IPS DF 6.9 (cell line): ENCODE results near the gene TRABD2B.

Experiments used
- DNase-seq: peaks from one replicate; pipeline ENCODE4 v3.0.0-alpha.2; 2013; ENCODE audit warnings: low read depth, low spot score
- H3K27ac ChIP-seq: one replicate; pipeline ENCODE4 v1.5.1; 2013; ENCODE audit warnings: low read length, control low read depth
- H3K27me3 ChIP-seq: 2 replicates; pipeline ENCODE4 v1.6.1; 2013; ENCODE audit warnings: mild to moderate bottlenecking, low read length; ENCODE audit not compliant: control insufficient read depth, insufficient read depth
- H3K36me3 ChIP-seq: 2 replicates; pipeline ENCODE4 v1.6.1; 2013; ENCODE audit warnings: low read length; ENCODE audit not compliant: control insufficient read depth, insufficient read depth
- H3K4me1 ChIP-seq: 2 replicates; pipeline ENCODE4 v1.6.1; 2013; ENCODE audit warnings: low read length; ENCODE audit not compliant: control insufficient read depth, insufficient read depth
- H3K4me3 ChIP-seq: 2 replicates; pipeline ENCODE4 v1.5.1; 2013; ENCODE audit warnings: mild to moderate bottlenecking, low read length
- H3K9me3 ChIP-seq: 2 replicates; pipeline ENCODE4 v1.6.1; 2013; ENCODE audit warnings: low read length, inconsistent platforms; ENCODE audit not compliant: control insufficient read depth, insufficient read depth
- WGBS: extraction: QIAGEN DNeasy Blood & Tissue Kit; methylation state at CpG from one replicate; pipeline ENCODE4 v1.1.7; 2013; ENCODE audit warnings: mixed read lengths, missing lambda C conversion rate; ENCODE audit not compliant: insufficient read length, insufficient coverage; 5-methylcytosine and 5-hydroxymethylcytosine counted together

The TRABD2B gene

DNA sequence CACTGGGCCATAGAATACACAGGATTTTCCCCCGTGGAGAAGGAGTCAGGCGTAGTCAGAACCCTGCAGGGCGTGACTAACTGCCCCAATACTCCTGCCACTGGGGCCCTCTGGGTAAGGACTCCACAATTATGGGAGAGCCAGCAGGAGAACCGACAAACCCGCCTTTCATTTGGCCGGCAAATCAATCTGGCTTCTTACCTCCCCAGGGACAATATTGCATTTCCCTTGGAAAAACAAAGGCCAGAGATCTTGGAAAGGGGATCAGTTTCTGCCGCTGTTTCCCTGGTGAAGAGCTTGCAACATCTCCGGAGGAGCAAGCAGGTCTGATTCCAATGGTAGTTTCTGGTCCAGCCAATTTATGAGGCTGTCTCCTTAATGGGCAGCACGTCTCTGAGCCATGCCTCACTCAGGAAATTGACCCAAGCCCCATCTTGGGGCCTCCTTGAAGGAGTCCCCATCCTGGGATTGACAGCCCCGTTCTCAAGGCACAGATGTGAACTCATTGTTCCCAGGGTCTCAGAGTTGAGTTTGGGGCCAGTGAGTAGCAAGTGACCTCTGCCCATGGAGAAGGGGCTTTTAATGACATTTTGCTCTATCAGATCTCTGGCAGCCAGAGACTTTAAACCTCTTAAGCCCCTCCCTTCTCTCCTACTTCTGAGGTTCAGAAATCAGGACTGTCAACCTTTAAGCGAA lies 4.3 kb downstream of the TRABD2B start:
- Histone ChIP-seq H3K36me3 (no peaks in the 10 kb centered on the region), H3K4me1 (peaks cover 4% of the 10 kb centered on the region; the same call in 1 of the 2 replicates), H3K9me3 (no peaks in the 10 kb centered on the region), H3K27me3 (peaks cover 2% of the 10 kb centered on the region; the same call in 1 of the 2 replicates), H3K27ac (no peak overlapping the region), H3K4me3 (no peak overlapping the region)
- DNase-seq: no peak
- no CpG with 5 or more reads among the region's 11 CpGs for WGBS

GRCh38 chr1:47991673-47992072 lies 5.5 kb downstream of the TRABD2B start:
- no peaks in the 10 kb centered on the region; the same call in 1 of the 2 replicates for H3K27me3 ChIP-seq

GRCh38 chr1:47991187-47991586 lies 6.0 kb downstream of the TRABD2B start:
- Histone ChIP-seq H3K27me3 (no peaks in the 10 kb centered on the region; the same call in 1 of the 2 replicates), H3K27ac (no peak overlapping the region), H3K4me3 (no peak overlapping the region), H3K36me3 (no peaks in the 10 kb centered on the region), H3K4me1 (peaks cover 3% of the 10 kb centered on the region; the same call in 1 of the 2 replicates), H3K9me3 (no peaks in the 10 kb centered on the region)
- DNase-seq: no peak
- no CpG with 5 or more reads among the region's 5 CpGs for WGBS

More at GRCh38 chr1:47991673-47992072, 5.5 kb downstream of the TRABD2B start:
- 100% methylated on average over 1 of the region's 5 CpGs for WGBS
- H3K27ac ChIP-seq: no peak overlapping the region
- DNase-seq: no peak
- H3K4me1 ChIP-seq: peaks cover 3% of the 10 kb centered on the region; the same call in 1 of the 2 replicates
- H3K36me3 ChIP-seq: no peaks in the 10 kb centered on the region
- H3K9me3 ChIP-seq: no peaks in the 10 kb centered on the region
- H3K4me3 ChIP-seq: no peak overlapping the region

DNA sequence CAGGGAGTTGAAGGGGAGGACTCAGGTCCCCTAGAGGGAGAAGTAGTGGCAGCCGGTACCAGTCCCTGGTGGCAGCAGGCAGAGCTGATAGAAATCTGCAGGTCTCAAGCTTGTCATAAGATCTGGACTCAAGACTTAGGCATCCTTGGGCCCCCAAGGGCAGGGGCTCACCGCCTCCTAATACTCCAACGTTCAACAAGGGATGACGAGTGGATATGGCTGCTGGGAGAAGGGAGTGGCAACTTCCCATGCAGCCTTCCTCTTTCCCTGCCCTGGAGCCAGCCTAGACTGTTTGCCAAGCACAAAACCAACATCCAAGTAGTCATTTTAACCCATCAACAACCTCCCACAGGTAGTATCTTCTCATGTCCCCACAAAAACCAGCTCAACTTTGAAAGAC lies 6.9 kb downstream of the TRABD2B start:
- DNase-seq: no peak
- WGBS: no CpG with 5 or more reads among the region's 4 CpGs
- Histone ChIP-seq H3K9me3 (no peaks in the 10 kb centered on the region), H3K4me3 (no peak overlapping the region), H3K36me3 (no peaks in the 10 kb centered on the region), H3K4me1 (peaks cover under 1% of the 10 kb centered on the region; the same call in 1 of the 2 replicates), H3K27me3 (no peaks in the 10 kb centered on the region), H3K27ac (no peak overlapping the region)

DNA sequence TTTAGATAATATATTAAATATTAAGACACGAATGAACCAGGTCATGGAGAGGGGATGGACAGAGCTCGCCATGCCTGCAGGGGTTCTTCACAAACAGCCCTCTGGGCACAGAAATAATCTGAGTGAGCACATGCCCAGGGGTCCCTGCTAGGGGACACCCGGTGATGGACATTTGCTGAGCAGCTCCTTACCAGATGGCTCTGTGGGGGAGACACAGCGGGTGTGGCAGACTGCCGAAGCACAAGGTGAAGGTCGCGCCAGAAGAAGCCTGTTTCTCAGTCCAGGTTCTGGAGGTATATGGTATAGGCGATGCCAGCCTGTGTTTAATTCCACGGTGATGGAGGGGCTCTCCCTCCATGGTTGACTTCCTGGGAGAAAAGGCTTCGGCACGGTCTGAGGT lies 9.6 kb downstream of the TRABD2B start:
- no peak overlapping the region for H3K4me3 ChIP-seq
- H3K36me3 ChIP-seq: no peaks in the 10 kb centered on the region
- no peaks in the 10 kb centered on the region for H3K9me3 ChIP-seq
- no peak for DNase-seq
- peaks cover 7% of the 10 kb centered on the region for H3K4me1 ChIP-seq
- H3K27me3 ChIP-seq: no peaks in the 10 kb centered on the region
- H3K27ac ChIP-seq: no peak overlapping the region
- WGBS: no CpG with 5 or more reads among the region's 11 CpGs

GRCh38 chr1:47986761-47987200 lies 10.4 kb downstream of the TRABD2B start:
- Histone ChIP-seq H3K9me3 (no peaks in the 10 kb centered on the region), H3K27ac (no peak overlapping the region), H3K27me3 (no peaks in the 10 kb centered on the region), H3K36me3 (no peaks in the 10 kb centered on the region), H3K4me3 (no peak overlapping the region), H3K4me1 (peaks cover 7% of the 10 kb centered on the region)
- DNase-seq: no peak
- no CpG with 5 or more reads among the region's 19 CpGs for WGBS

- H3K27ac ChIP-seq: no peak overlapping the region
- H3K4me3 ChIP-seq: no peak overlapping the region
- DNase-seq: no peak
- no peaks in the 10 kb centered on the region for H3K36me3 ChIP-seq
- no CpG with 5 or more reads among the region's 4 CpGs for WGBS
- H3K4me1 ChIP-seq: peaks cover 7% of the 10 kb centered on the region
- no peaks in the 10 kb centered on the region for H3K27me3 ChIP-seq
- no peaks in the 10 kb centered on the region for H3K9me3 ChIP-seq
These were observed 12.2 kb downstream of the TRABD2B start for GRCh38 chr1:47985018-47985417.

- no CpG with 5 or more reads among the region's 46 CpGs for WGBS
- Histone ChIP-seq H3K4me3 (peak overlapping the region; percentile 7; the same call in 1 of the 2 replicates), H3K27ac (no peak overlapping the region)
These were observed 12.9 kb downstream of the TRABD2B start for GRCh38 chr1:47984175-47984789.

GRCh38 chr1:47983691-47984090 lies 13.5 kb downstream of the TRABD2B start:
- Histone ChIP-seq H3K36me3 (no peaks in the 10 kb centered on the region), H3K4me1 (peaks cover 11% of the 10 kb centered on the region), H3K4me3 (no peak overlapping the region; the same call in 1 of the 2 replicates), H3K27ac (no peak overlapping the region), H3K27me3 (no peaks in the 10 kb centered on the region), H3K9me3 (no peaks in the 10 kb centered on the region)
- no peak for DNase-seq
- no CpG with 5 or more reads among the region's 12 CpGs for WGBS

More at GRCh38 chr1:47984175-47984789, 12.9 kb downstream of the TRABD2B start:
- no peaks in the 10 kb centered on the region for H3K27me3 ChIP-seq
- H3K36me3 ChIP-seq: no peaks in the 10 kb centered on the region
- peaks cover 9% of the 10 kb centered on the region for H3K4me1 ChIP-seq
- DNase-seq: no peak
- H3K9me3 ChIP-seq: no peaks in the 10 kb centered on the region

DNA sequence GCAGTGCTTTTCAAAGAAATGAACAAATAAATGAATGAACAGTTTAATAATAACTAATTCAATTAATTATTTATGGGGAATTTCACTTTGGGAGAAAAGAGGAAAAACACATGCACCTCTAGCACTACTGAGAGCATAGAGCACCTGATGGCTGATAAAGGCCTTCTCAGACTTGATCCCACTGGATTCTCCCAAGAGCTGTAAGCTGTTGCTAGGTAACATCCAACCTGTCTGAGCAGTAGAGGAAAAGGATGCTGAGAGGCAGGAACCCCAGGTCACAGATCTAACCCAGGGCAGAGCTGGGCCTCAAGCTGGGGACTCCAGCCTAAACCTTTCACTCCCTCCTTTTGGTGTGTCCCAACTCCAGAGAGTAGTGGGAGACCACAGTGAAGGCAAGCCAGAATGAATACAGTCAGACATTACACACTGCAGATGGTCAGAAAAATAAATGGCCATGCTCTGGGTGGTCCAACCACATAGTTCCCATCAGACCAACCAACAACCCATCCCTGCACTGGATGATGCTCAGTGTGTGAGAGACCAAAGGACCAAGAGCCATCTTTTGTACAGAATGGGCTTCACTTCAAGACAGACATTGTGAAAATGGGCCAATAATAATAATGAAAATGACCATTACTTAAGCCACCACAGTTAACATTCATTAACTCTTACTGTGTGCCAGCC lies 15.4 kb downstream of the TRABD2B start:
- H3K4me1 ChIP-seq: peaks cover 11% of the 10 kb centered on the region
- H3K36me3 ChIP-seq: no peaks in the 10 kb centered on the region
- no peaks in the 10 kb centered on the region for H3K9me3 ChIP-seq
- H3K4me3 ChIP-seq: no peak overlapping the region
- H3K27ac ChIP-seq: no peak overlapping the region
- DNase-seq: no peak
- no peaks in the 10 kb centered on the region for H3K27me3 ChIP-seq
